GM23338 (cell line): ENCODE data around the gene LIX1. TPM values are rescaled to one million over a fixed set of nuclear protein-coding genes. Genes with fewer than 3 reads are reported as not detected.

Experiments used
- ATAC-seq: fragments of 200-7000 bp; cut with Tn5 transposase; 3 replicates; pipeline ENCODE4 v1.9.1; 2020
- DNase-seq: peaks from one replicate; pipeline ENCODE4 v3.0.0-alpha.2; 2015; ENCODE audit warnings: low spot score
- H2AFZ ChIP-seq: fragments of 200-600 bp; sonication (generic); 2 replicates; pipeline ENCODE4 v1.8.0; 2016; ENCODE audit warnings: antibody characterized with exemption, mild to moderate bottlenecking, moderate library complexity
- H3F3A ChIP-seq: fragments of 200-600 bp; sonication (generic); replicated peaks from 2 replicates; pipeline ENCODE4 v1.8.0; 2017; ENCODE audit warnings: antibody characterized with exemption, mixed run types, low read depth
- H3K27ac ChIP-seq: fragments of 200-600 bp; sonication (generic); 2 replicates; pipeline ENCODE4 v1.6.1; 2016; ENCODE audit warnings: low read depth
- H3K27me3 ChIP-seq: fragments of 200-600 bp; sonication (generic); 2 replicates; pipeline ENCODE4 v1.8.0; 2016; ENCODE audit warnings: mild to moderate bottlenecking, mixed run types, moderate library complexity; ENCODE audit not compliant: insufficient read depth
- H3K36me3 ChIP-seq: fragments of 200-600 bp; sonication (generic); 2 replicates; pipeline ENCODE4 v1.8.0; 2016; ENCODE audit warnings: mild to moderate bottlenecking; ENCODE audit not compliant: insufficient read depth
- H3K4me1 ChIP-seq: fragments of 200-600 bp; sonication (generic); 2 replicates; pipeline ENCODE4 v1.8.0; 2016; ENCODE audit warnings: mild to moderate bottlenecking, moderate library complexity; ENCODE audit not compliant: insufficient read depth
- H3K4me2 ChIP-seq: fragments of 200-600 bp; sonication (generic); 2 replicates; pipeline ENCODE4 v1.7.1; 2017; ENCODE audit warnings: mixed run types
- H3K4me3 ChIP-seq: fragments of 200-600 bp; sonication (generic); 2 replicates; pipeline ENCODE4 v1.6.1; 2016; ENCODE audit warnings: mixed run types
- H3K79me2 ChIP-seq: fragments of 200-600 bp; sonication (generic); replicated peaks from 2 replicates; pipeline ENCODE4 v1.8.0; 2017; ENCODE audit warnings: mild to moderate bottlenecking; ENCODE audit not compliant: insufficient read depth
- H3K9me2 ChIP-seq: fragments of 200-600 bp; sonication (generic); 2 replicates; pipeline ENCODE4 v1.8.0; 2017; ENCODE audit not compliant: insufficient read depth
- H4K20me1 ChIP-seq: fragments of 200-600 bp; sonication (generic); replicated peaks from 2 replicates; pipeline ENCODE4 v1.8.0; 2017; ENCODE audit warnings: mild to moderate bottlenecking; ENCODE audit not compliant: insufficient read depth
- H3K27ac Mint-ChIP-seq: 2 replicates; pipeline ENCODE4 v1.8.0; 2020; ENCODE audit warnings: inconsistent platforms, mild to moderate bottlenecking, moderate library complexity, mixed read lengths
- H3K27me3 Mint-ChIP-seq: 3 replicates; pipeline ENCODE4 v1.8.0; 2022; ENCODE audit warnings: low read depth, mild to moderate bottlenecking, moderate library complexity, mixed read lengths, inconsistent platforms; ENCODE audit not compliant: insufficient read depth, poor library complexity
- H3K36me3 Mint-ChIP-seq: 3 replicates; pipeline ENCODE4 v1.8.0; 2021; ENCODE audit warnings: low read depth, mild to moderate bottlenecking, inconsistent platforms, moderate library complexity, mixed read lengths
- H3K4me1 Mint-ChIP-seq: 3 replicates; pipeline ENCODE4 v1.8.0; 2020; ENCODE audit warnings: mild to moderate bottlenecking, inconsistent platforms, mixed read lengths
- H3K4me3 Mint-ChIP-seq: 3 replicates; pipeline ENCODE4 v1.8.0; 2021; ENCODE audit warnings: moderate library complexity, mild to moderate bottlenecking, inconsistent platforms, mixed read lengths
- H3K9me3 Mint-ChIP-seq: 3 replicates; pipeline ENCODE4 v1.8.0; 2020; ENCODE audit warnings: moderate library complexity, mild to moderate bottlenecking, inconsistent platforms, mixed read lengths
- CREB1 ChIP-seq: fragments of 250-450 bp; sonication (Bioruptor Pico); IDR thresholded peaks from 2 replicates; pipeline ENCODE4 v1.5.0; 2020; ENCODE audit warnings: low read depth, mild to moderate bottlenecking, moderate library complexity
- POLR2AphosphoS5 ChIP-seq: IDR thresholded peaks from 2 replicates; pipeline ENCODE4 v1.6.1; 2016; ENCODE audit warnings: antibody characterized with exemption, low read depth
- STAT1 ChIP-seq: IDR thresholded peaks from one replicate; pipeline ENCODE4 v1.6.1; 2016; ENCODE audit warnings: antibody characterized with exemption; ENCODE audit not compliant: unreplicated experiment
- ZNF114 ChIP-seq: fragments of 250-450 bp; sonication (Bioruptor Pico); IDR thresholded peaks from 2 replicates; pipeline ENCODE4 v1.5.0; 2020; ENCODE audit warnings: mild to moderate bottlenecking, moderate library complexity
- ZNF331 ChIP-seq: fragments of 250-450 bp; sonication (Bioruptor Pico); IDR thresholded peaks from 2 replicates; pipeline ENCODE4 v1.5.0; 2020; ENCODE audit warnings: low read depth, mild to moderate bottlenecking, moderate library complexity
- polyA plus RNA-seq: library from polyadenylated mRNA; unstranded; fragments of >200 nt; fragmentation: Nextera tagmentation; extraction: Ambion mirVana; gene quantifications from 2 replicates; pipeline ENCODE4 v1.2.1, GENCODE V29; 2016
- total RNA-seq: library from RNA; depleted of rRNA; stranded (reverse); fragments of >200 nt; shearing (Covaris generic); gene quantifications from 2 replicates; pipeline ENCODE4 v1.2.3, GENCODE V29; 2014
- TF ChIP-seq, protein P1 (sequence below): fragments of 250-450 bp; sonication (Bioruptor Pico); IDR thresholded peaks from 2 replicates; pipeline ENCODE4 v1.5.0; 2020; ENCODE audit warnings: mild to moderate bottlenecking, moderate library complexity
- TF ChIP-seq, protein P2 (sequence below), 2 experiments: fragments of 200-600 bp in 1 of 2; sonication (generic) in 1 of 2; conservative IDR thresholded peaks; 2 replicates each; pipeline versions ENCODE4 v1.5.1 to v1.6.1; 2016 to 2017; ENCODE audit warnings: antibody characterized with exemption in 2 of 2, low read depth in 2 of 2, mild to moderate bottlenecking in 2 of 2, moderate library complexity in 1 of 2
- TF ChIP-seq, protein P3 (sequence below): IDR thresholded peaks from 2 replicates; pipeline ENCODE4 v1.6.1; 2016; ENCODE audit warnings: antibody characterized with exemption

Gene LIX1
- total and polyA plus RNA-seq, 2 experiments from 2014 or later = 0.13 TPM; not detected in 1

DNA sequence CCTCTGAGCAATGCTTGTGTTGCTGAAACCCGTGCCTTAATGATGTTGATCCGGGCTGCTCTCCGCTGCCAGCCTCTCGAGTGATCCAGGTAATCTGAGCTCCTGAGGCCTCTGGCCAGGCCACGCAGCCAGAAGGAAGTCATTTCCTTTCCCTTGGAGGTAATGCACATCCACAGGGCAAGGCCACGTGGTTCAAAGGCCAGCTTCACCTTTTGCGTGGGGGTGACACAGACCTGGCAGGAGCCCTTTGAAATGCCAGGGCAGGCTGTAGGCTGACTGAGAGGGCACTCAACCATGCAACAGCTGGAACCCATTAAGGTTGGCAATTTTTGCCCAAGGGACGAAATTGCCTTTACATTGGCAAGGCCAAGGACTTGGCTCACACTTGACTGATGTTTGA, 80.4 kb downstream of the LIX1 start (continued):
- TF ChIP-seq, protein P1, sequence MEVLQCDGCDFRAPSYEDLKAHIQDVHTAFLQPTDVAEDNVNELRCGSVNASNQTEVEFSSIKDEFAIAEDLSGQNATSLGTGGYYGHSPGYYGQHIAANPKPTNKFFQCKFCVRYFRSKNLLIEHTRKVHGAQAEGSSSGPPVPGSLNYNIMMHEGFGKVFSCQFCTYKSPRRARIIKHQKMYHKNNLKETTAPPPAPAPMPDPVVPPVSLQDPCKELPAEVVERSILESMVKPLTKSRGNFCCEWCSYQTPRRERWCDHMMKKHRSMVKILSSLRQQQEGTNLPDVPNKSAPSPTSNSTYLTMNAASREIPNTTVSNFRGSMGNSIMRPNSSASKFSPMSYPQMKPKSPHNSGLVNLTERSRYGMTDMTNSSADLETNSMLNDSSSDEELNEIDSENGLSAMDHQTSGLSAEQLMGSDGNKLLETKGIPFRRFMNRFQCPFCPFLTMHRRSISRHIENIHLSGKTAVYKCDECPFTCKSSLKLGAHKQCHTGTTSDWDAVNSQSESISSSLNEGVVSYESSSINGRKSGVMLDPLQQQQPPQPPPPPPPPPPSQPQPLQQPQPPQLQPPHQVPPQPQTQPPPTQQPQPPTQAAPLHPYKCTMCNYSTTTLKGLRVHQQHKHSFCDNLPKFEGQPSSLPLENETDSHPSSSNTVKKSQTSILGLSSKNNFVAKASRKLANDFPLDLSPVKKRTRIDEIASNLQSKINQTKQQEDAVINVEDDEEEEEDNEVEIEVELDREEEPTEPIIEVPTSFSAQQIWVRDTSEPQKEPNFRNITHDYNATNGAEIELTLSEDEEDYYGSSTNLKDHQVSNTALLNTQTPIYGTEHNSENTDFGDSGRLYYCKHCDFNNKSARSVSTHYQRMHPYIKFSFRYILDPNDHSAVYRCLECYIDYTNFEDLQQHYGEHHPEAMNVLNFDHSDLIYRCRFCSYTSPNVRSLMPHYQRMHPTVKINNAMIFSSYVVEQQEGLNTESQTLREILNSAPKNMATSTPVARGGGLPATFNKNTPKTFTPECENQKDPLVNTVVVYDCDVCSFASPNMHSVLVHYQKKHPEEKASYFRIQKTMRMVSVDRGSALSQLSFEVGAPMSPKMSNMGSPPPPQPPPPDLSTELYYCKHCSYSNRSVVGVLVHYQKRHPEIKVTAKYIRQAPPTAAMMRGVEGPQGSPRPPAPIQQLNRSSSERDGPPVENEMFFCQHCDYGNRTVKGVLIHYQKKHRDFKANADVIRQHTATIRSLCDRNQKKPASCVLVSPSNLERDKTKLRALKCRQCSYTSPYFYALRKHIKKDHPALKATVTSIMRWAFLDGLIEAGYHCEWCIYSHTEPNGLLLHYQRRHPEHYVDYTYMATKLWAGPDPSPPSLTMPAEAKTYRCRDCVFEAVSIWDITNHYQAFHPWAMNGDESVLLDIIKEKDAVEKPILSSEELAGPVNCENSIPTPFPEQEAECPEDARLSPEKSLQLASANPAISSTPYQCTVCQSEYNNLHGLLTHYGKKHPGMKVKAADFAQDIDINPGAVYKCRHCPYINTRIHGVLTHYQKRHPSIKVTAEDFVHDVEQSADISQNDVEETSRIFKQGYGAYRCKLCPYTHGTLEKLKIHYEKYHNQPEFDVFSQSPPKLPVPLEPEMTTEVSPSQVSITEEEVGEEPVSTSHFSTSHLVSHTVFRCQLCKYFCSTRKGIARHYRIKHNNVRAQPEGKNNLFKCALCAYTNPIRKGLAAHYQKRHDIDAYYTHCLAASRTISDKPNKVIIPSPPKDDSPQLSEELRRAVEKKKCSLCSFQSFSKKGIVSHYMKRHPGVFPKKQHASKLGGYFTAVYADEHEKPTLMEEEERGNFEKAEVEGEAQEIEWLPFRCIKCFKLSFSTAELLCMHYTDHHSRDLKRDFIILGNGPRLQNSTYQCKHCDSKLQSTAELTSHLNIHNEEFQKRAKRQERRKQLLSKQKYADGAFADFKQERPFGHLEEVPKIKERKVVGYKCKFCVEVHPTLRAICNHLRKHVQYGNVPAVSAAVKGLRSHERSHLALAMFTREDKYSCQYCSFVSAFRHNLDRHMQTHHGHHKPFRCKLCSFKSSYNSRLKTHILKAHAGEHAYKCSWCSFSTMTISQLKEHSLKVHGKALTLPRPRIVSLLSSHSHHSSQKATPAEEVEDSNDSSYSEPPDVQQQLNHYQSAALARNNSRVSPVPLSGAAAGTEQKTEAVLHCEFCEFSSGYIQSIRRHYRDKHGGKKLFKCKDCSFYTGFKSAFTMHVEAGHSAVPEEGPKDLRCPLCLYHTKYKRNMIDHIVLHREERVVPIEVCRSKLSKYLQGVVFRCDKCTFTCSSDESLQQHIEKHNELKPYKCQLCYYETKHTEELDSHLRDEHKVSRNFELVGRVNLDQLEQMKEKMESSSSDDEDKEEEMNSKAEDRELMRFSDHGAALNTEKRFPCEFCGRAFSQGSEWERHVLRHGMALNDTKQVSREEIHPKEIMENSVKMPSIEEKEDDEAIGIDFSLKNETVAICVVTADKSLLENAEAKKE (CRISPR knock-in tag) = no peak
- TF ChIP-seq POLR2AphosphoS5 (no peak), ZNF331 (CRISPR knock-in tag) (no peak), STAT1 (no peak)
- TF ChIP-seq, protein P2, sequence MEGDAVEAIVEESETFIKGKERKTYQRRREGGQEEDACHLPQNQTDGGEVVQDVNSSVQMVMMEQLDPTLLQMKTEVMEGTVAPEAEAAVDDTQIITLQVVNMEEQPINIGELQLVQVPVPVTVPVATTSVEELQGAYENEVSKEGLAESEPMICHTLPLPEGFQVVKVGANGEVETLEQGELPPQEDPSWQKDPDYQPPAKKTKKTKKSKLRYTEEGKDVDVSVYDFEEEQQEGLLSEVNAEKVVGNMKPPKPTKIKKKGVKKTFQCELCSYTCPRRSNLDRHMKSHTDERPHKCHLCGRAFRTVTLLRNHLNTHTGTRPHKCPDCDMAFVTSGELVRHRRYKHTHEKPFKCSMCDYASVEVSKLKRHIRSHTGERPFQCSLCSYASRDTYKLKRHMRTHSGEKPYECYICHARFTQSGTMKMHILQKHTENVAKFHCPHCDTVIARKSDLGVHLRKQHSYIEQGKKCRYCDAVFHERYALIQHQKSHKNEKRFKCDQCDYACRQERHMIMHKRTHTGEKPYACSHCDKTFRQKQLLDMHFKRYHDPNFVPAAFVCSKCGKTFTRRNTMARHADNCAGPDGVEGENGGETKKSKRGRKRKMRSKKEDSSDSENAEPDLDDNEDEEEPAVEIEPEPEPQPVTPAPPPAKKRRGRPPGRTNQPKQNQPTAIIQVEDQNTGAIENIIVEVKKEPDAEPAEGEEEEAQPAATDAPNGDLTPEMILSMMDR (conservative IDR thresholded peaks at IDR 0.05; ENCODE audit: low read depth in 2 of 2) = no peak

DNA sequence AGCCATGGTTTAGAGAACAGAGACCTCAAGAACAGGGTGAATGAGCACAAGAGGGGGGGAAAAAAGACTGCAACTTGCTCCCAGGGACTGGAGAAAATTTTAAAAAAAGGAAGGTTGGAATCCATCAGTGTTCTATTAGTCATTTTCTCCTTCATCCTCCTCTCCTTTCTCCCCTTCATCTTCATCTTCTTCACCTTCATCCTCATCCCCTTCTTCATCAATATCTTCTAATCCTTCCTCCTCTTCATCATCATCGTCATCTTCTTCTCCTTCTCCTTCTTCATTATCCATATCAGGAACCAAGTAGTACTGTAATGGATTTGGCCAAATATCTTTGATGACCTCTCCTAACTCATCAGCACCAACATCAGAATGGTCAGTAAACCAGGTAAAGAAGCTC, 86.1 kb downstream of the LIX1 start:
- no peaks in the 10 kb centered on the region for H3K27me3 ChIP-seq
- H3F3A ChIP-seq = no peaks in the 10 kb centered on the region
- no peak overlapping the region for H3K4me3 ChIP-seq
- H3K4me1 Mint-ChIP-seq = peaks cover 4% of the 10 kb centered on the region
- no peak for ATAC-seq
- H3K9me3 Mint-ChIP-seq = peaks cover 7% of the 10 kb centered on the region; the same call in 1 of the 3 replicates
- no peaks in the 10 kb centered on the region for H3K36me3 Mint-ChIP-seq
- no peak for DNase-seq
- no peaks in the 10 kb centered on the region for H3K27me3 Mint-ChIP-seq
- H3K4me1 ChIP-seq = 0 out of 2 replicates have a peak, but pooled peaks cover 8% of the 10 kb centered on the region
- H3K79me2 ChIP-seq = no peaks in the 10 kb centered on the region
- H4K20me1 ChIP-seq = no peaks in the 10 kb centered on the region
- H3K9me2 ChIP-seq = 0 out of 2 replicates have a peak, but pooled peaks cover 4% of the 10 kb centered on the region
- no peak overlapping the region for H2AFZ ChIP-seq
- H3K27ac ChIP-seq = no peak overlapping the region
- no peaks in the 10 kb centered on the region for H3K36me3 ChIP-seq
- H3K4me3 Mint-ChIP-seq = no peak overlapping the region
- H3K4me2 ChIP-seq = no peak overlapping the region
- H3K27ac Mint-ChIP-seq = no peak overlapping the region
- TF ChIP-seq CREB1 (CRISPR knock-in tag) (no peak), ZNF331 (CRISPR knock-in tag) (no peak), ZNF114 (CRISPR knock-in tag) (no peak)
- TF ChIP-seq, protein P3, sequence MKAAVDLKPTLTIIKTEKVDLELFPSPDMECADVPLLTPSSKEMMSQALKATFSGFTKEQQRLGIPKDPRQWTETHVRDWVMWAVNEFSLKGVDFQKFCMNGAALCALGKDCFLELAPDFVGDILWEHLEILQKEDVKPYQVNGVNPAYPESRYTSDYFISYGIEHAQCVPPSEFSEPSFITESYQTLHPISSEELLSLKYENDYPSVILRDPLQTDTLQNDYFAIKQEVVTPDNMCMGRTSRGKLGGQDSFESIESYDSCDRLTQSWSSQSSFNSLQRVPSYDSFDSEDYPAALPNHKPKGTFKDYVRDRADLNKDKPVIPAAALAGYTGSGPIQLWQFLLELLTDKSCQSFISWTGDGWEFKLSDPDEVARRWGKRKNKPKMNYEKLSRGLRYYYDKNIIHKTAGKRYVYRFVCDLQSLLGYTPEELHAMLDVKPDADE = no peak
